Measurements from ENCODE around the gene ULBP3.
"Not testable (repeated sequence)": the region's sequence is repeated elsewhere in the genome, so short reads cannot be mapped to it uniquely, and the experiment has no call there.

GRCh38 chr6:150059973-150060372 is 8.9 kb downstream of the ULBP3 start:
- TF ChIP-seq HOMEZ (CRISPR knock-in tag; IDR thresholded peaks at IDR 0.05); MTA1 (IDR thresholded peaks at IDR 0.05; ENCODE audit: borderline replicate concordance); CTCF (IDR thresholded peaks at IDR 0.05 in 2 of 3, conservative IDR thresholded peaks at IDR 0.05 in 1 of 3; ENCODE audit: insufficient read depth in 2 of 3, low read depth in 1 of 3, low read length in 3 of 3); RAD21 (CRISPR knock-in tag; conservative IDR thresholded peaks at IDR 0.05 in 1 of 2, IDR thresholded peaks at IDR 0.05 in 1 of 2); ARHGAP35 (IDR thresholded peaks at IDR 0.05; ENCODE audit: partially characterized antibody); CHD4 (IDR thresholded peaks at IDR 0.05; ENCODE audit: insufficient read depth, insufficient replicate concordance, low read depth, low read length, poor library complexity, severe bottlenecking); KDM1A (IDR thresholded peaks at IDR 0.05); JUND (IDR thresholded peaks at IDR 0.05; ENCODE audit: borderline replicate concordance, low read depth, low read length); JUND (tag; IDR thresholded peaks at IDR 0.05; ENCODE audit: borderline replicate concordance, low read depth, low read length); NELFE (IDR thresholded peaks at IDR 0.05; ENCODE audit: insufficient read depth, insufficient read length): not testable (repeated sequence)
